ENCODE results near the gene NPTXR.

NPTXR gene

DNA sequence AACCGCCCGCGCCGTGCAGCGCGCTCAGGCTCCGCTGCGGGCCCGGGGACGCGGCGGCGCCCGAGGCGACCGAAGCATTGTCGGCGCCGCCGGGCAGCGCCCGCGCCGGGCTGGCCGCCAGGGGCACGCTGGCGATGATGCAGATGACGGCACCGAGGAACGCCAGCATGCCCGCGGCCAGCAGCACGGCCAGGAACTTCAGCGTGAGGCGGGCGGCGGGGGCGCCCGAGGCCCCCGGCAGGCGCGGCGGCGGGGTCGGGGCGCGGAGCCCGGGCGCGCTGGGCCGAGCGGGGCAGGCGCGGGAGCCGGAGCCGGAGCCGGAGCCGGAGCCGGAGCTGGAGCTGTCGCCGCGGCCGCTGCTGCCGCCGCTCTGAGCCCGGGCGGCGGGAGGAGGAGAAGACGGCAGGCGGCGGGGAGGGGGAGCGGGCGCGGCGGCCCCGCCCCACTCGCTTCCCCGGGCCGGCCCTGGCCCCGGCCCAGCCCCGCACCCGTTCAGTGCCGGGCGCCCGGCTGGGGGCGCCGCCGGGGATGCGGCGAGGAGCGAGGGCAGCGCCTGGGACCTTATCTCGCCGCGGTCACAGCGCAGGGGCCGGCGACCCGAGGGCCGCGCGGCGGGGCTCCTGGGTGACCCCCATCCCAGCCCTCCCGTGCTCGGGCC lies at the start of gene NPTXR:
NPTXR (minus strand) TSS at position 372 of the 658 bp plus-strand sequence.
- DNase-seq = peak; percentile 27
- in situ Hi-C loops (cut with MboI; ENCODE audit: low pct_unique_long_range_greater_than_20kb, low sequenced_read_pairs) = no loop called here

DNA sequence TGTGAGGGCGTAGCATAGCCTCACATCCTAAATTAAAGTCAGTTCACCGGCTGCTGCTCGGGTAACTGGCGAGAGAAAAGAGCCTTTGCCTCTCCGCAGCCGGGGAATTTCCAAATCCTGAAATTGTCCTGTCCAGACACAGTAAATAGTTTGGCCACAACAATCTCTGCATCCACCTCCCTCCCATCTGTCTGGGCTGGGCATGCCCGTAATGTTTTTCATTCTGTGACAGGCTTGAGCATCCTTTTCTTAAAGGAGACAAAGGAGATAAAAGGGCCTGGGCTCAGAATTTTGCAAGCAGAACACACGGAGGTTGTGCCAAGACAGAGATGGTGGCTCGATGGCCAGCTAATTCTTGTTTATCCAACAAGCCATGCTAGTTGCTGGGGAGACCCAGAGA lies 47.4 kb upstream of the NPTXR start:
- in situ Hi-C loops (cut with MboI; ENCODE audit: low pct_unique_long_range_greater_than_20kb, low sequenced_read_pairs) = no loop called here
- no peak for DNase-seq

DNA sequence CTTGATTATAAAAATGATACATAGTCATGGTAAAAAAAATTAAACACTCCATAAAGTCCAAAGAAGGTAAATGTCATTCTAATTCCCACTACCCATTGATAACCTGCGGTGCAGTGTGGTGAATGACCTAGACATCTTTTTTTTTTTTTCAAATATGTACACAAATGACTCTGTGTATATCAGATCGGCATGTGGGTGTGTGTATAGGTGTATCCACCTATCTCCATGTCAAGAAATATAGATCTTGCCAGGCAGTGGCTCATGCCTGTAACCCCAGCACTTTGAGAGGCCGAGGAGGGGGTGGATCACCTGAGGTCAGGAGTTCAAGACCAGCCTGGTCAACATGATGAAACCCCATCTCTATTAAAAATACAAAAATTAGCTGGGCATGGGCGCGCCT lies 46.5 kb upstream of the NPTXR start:
- in situ Hi-C loops (cut with MboI; ENCODE audit: low pct_unique_long_range_greater_than_20kb, low sequenced_read_pairs) = no loop called here
- DNase-seq = no peak

DNA sequence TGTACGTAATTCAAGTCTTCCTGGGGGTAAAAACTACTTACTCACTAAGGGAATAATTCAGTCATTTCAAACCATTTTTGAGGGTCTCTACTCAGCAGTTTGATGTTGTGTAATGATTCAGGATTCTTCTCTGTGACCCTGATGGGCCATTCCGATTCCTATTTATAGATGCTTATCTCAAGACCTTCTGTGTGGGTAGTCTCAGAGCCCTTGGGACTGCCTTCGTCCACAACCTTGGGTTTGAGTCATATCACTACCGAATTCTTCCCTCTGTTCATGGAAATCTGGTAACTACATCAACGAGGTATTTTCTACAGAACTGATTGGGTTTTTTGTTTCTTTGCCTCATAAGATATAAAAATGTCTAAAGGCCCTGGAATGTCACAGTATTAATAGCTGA lies 42.5 kb upstream of the NPTXR start:
- in situ Hi-C loops (cut with MboI; ENCODE audit: low pct_unique_long_range_greater_than_20kb, low sequenced_read_pairs) = no loop called here
- DNase-seq = no peak

DNA sequence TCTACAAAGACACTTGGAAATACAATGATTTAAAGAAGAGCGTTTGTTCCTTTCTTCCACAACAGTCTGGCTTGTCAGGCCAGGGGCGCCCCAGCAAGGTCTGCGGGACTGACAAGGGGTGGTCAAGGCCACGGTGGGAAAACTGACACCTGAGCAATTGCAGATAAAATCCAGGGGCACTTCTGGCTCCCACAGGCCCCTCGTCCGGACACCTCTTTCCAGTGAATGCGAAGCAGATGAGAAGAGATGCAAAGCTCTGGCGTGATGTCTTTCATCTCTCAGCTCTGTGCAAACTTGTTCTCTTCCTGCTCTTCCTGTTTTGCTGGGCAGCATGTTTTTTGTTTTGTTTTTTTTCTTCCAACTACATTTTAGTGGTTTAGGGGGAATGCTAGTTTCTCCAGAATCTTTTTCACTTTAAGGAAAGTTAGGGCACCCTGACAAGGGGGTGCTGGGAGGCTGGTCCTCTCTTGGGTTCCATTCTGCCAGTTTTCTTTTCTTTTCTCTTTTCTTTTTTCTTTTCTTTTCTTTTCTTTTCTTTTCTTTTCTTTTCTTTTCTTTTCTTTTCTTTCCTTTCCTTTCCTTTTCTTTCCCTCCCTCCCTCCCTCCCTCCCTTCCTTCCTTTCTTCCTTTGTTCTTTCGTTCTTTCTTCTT lies 39.3 kb upstream of the NPTXR start:
- no peak for DNase-seq
- in situ Hi-C loops (cut with MboI; ENCODE audit: low pct_unique_long_range_greater_than_20kb, low sequenced_read_pairs) = no loop called here

DNA sequence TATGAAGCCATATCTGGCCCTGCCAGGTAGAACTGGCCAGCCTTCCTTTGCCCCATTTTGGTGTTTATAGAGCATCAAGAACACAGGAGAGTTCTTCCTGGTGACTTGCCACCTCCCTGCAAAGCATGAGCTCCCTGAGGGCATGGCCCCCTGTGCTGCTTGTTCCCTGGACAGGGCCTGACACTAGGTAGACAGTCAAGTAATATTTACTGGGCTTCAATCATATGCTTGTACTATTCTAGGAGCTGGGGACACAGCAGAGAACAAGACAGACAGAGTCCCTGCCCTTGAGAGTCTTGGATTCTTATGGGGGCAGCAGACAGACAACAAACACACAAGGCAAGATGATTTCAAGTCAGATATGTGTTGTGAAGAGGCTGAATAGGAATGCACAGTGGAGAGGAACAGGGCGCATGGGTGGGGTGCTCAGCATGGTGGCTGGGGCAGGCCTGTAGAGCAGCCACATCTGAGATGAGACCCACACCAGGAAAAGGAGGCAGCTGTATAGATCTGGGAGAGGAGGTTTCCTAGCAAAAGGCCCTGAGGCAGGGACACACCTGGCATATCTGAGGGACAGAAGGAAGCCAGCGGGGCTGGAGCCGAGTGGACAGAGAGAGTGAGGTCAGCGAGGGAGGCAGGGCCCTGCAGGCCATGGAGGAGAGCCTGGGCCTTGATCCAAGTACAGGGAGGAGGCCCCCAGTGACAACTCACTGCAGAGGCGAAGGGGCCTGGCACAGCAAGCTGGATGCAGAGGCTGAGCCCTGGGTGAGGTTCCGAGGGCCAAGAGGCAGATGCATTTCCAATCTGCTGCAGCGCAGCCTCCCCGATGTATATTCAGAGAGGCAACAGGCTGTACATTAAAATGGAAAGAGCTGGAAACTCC lies 38.4 kb upstream of the NPTXR start:
- no peak for DNase-seq
- in situ Hi-C loops (cut with MboI; ENCODE audit: low pct_unique_long_range_greater_than_20kb, low sequenced_read_pairs) = no loop called here

DNA sequence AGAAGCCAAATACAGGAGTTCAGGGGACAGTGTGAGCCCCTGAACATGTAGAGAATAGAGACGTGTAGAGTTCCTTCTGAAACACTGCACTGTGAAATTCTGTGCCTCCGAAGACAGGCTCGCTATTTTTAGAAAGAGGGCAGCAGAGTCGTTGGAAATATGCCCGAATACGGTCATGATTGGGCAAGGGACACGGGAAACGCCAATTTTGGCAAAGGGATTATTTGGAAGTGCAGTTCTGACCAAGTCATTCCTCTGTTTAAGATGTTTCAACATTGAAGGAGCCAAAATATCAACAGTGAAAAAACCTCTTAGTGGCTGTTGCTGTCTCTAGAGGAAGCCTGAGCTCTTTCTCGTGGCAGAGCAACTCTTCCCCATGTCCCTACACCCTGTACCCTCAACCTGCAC lies 37.6 kb upstream of the NPTXR start:
- in situ Hi-C loops (cut with MboI; ENCODE audit: low pct_unique_long_range_greater_than_20kb, low sequenced_read_pairs) = no loop called here

DNA sequence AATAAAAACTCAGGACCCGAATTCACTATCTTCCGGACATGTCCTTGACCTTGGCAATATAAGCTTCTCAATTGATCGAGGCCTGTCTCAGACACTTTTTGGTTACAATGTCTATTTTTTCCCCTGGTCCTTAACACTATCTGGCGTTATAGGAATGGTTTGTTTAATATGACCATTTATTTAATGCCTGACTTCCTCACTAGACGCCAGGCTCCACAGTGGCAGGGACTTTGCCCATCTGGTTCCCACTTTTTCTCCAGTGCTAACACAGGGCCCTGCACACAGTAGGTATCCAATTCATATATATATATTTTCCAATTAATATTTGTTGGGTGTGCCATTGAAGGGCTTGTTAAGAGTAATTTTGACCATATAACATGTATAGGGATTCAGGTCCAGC lies 36.1 kb upstream of the NPTXR start:
- in situ Hi-C loops (cut with MboI; ENCODE audit: low pct_unique_long_range_greater_than_20kb, low sequenced_read_pairs) = no loop called here
- no peak for DNase-seq

More for the DNA sequence above, 37.6 kb upstream of the NPTXR start:
- no peak for DNase-seq

DNA sequence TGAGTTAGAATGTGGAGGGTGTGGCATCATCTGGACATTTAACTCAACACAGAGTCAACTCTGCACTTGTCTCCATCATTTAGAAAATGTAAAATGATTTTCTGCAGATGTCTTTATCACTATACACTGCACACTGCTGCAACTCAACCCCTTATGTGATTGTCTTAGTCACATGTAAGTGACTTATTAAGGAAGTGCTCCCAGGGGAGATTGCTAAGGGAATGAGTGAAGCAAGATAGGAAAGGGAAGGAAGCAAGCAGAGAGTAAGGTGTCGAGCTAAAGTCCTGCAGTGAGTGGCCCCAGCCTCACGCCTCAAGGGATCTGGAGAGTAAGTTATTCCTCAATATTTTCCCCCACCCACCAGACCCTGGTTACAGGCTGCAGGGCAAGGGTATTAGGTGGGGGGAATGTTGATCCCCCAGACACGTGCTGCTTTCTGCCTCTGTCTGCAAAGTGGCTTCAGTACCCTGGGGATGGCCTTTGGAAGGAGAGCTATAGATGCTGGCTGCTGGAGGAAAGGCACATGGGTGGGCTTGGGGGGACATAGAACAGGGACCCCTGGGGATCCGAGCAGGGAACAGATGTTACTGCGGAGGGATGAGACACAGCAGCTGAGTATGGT lies 35.4 kb upstream of the NPTXR start:
- no peak for DNase-seq
- in situ Hi-C loops (cut with MboI; ENCODE audit: low pct_unique_long_range_greater_than_20kb, low sequenced_read_pairs) = no loop called here

DNA sequence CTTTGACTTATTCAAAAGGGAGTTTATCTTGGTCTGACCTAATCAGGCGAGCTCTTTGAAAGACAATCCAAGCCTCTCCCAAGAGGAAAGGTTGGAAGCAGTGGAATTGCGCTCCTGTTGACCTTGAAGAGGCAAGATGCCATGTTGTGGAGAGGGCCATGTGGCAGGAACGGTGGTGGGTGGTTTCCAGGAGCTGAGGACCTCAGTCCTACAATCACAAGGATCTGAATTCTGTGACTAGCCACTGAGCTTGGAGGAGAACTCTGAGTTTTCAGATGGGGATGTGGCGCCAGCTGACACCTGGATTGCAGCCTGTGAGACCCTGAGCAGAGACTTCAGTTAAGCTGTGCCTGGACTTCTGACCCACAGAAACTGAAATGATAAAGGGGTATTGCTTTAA lies 34.2 kb upstream of the NPTXR start:
- in situ Hi-C loops (cut with MboI; ENCODE audit: low pct_unique_long_range_greater_than_20kb, low sequenced_read_pairs) = no loop called here
- no peak for DNase-seq

DNA sequence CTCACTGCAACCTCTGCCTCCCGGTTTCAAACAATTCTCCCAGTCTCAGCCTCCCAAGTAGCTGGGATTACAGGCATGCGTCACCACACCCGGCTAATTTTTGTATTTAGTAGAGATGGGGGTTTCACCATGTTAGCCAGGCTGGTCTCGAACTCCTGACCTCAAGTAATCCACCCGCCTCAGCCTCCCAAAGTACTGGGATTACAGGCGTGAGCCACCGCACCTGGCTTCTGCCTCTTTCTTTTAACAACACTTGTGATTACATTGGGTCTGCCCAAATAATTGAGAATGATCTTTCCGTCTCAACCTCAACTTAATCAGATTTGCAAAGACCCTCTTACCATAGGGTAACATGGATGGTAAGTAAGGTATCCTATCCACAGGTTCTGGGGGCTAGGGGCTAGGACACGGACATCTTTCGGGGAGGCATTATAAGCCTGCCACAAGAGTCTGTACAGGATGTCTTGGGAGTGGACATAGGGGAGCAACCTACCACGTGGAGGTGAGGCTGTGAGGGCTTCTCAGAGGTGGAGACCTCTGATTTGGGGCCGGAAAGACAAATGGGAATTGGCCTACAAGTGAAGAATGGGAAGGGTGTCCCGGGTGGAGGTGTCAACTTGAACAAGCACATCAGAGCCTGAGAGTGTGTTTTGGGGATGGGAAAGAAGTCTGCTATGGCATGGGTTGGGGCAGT lies 30.8 kb upstream of the NPTXR start:
- DNase-seq = no peak
- in situ Hi-C loops (cut with MboI; ENCODE audit: low pct_unique_long_range_greater_than_20kb, low sequenced_read_pairs) = no loop called here

DNA sequence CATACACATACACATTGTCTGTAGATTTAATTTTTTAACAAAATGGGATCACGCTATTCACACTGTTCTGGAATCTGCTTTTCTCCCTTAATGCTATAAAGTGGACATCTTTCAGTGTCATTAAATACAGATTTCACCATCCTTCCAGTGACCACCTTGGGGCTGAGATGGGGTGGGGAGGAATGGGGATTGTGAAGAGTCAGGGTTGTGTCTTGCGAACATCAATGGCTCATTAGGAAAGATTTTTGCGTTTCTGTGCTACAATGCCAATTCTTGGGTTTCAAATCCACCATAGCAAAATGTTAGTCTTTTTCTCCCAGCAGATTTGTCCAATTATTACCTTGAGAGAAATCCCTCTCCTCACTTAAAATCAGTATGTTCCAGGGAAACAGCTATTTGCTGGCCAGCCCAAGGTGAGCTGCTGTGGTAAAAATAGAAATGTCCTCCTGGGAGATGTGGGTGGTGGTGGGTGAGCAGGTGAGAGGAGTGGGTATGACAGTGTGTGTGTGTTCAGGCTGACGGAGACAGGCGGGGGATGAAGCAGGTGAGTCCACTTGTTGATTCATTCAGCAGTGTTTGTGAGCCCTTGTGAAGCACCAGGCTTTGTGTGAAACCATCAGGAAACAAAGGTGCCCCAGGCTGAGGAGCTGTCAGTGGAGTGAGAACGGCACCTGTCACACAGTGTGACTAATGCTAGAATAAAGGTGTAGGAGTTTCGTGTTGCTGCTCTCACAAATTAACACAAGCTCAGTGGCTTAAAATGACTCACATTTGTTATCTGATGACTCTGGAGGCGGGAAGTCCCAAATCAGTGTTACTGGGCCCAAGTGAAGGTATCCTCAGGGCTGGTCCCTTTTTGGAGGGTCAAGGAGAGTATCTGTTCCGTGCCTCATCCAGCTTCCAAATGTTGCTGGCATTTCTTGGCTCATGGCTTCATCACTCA lies 29.9 kb upstream of the NPTXR start:
- no peak for DNase-seq

DNA sequence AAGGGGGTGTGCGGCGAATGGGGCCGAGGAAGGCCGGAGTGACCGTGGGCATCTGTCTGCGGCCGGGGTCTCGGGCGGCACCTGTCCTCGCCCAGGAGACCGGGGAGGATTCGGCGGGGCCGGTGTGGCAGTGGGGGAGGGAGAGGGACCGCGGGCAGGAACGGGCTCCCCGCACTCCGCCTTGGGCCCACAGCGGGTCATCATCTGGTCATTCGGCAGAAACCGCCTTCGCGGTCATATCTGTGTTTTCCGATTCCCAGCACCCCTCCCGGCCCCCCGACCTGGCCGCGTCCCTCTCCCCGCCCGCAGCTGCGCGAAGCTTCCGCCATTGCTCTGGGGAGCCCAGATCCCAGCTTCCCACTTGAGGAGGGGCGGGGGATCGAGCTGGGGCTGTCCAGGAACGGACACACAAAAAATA lies 29.0 kb upstream of the NPTXR start:
- in situ Hi-C loops (cut with MboI; ENCODE audit: low pct_unique_long_range_greater_than_20kb, low sequenced_read_pairs) = no loop called here
- DNase-seq = no peak

More for the DNA sequence above, 29.9 kb upstream of the NPTXR start:
- in situ Hi-C loops (cut with MboI; ENCODE audit: low pct_unique_long_range_greater_than_20kb, low sequenced_read_pairs) = no loop called here

DNA sequence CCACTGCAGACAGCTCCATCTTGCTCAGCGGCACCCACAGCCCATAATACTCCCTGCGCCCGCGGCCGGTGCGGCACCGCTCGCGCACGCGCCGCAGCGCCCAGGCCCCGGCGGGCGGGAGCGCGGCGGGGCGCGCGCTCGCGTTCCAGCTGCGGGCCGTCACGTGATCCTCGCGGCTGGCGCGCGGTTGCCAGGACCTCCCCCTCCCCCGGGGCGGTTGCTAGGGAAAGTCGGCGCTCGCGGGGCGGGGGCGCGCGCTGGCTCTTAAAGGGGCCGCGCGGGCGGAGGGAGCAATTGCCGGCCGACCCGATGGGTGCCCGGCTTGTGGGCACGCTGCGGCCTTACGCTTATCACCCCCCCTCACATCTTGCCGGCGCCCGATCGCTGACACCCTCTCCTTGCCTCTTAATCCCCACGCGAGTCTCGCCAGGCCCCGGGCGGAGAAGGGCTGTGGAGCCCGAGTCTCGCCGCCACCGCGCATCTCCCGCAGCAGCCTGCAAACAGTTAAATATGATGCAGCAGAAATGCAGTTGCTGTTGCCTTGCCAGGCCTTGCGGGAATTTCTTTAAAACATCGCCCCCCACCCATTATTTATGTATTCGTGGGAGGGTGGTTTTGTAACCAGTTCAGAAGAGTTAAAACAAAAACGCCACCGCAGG lies 28.5 kb upstream of the NPTXR start, which contains the start of gene CBX6:
CBX6 (minus strand) TSS at position 45 of the 659 bp plus-strand sequence; CDS start at position 19, 26 bp downstream.
- in situ Hi-C loops (cut with MboI; ENCODE audit: low pct_unique_long_range_greater_than_20kb, low sequenced_read_pairs) = no loop called here
- DNase-seq = peak; percentile 91

DNA sequence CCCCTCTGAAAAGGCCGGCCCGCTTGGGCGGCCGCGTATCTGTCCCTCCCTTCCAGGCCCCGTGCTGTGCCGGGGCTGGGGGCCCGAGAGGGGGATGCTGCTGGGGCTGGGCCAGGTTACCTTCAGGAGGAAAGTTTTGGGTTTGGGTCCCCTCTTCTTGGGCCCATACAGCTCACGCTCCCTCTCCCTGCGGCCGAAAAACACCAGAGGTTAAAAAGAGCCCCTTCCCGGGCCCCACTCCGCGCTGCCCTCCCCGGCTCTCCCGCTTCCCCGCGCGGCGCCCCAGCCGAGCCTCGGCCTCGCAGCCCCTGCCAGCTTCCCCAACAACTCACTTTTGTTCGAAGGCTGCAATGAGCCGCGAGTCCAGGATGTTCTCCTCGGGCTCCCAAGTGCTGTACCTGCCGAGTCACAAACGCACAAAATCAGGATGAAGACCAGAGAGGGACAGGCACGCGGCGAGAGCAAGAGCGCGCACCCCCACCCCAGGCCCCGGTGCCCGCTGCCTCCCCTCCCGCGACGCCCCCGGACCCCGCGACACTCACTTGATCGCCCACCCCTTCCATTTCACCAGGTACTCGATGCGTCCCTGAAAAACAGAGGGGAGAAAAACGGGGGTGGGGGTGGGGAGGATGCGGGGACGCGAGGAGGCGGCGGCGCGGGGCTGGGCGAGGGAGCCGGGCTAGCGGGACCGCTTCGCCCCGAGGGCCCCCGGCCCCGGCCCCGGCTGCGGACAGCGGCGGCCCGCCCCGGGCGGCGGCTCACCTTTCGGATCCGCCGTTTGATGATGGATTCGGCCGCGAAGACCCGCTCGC lies 27.7 kb upstream of the NPTXR start:
- in situ Hi-C loops (cut with MboI; ENCODE audit: low pct_unique_long_range_greater_than_20kb, low sequenced_read_pairs) = no loop called here
- DNase-seq = peak; percentile 6

DNA sequence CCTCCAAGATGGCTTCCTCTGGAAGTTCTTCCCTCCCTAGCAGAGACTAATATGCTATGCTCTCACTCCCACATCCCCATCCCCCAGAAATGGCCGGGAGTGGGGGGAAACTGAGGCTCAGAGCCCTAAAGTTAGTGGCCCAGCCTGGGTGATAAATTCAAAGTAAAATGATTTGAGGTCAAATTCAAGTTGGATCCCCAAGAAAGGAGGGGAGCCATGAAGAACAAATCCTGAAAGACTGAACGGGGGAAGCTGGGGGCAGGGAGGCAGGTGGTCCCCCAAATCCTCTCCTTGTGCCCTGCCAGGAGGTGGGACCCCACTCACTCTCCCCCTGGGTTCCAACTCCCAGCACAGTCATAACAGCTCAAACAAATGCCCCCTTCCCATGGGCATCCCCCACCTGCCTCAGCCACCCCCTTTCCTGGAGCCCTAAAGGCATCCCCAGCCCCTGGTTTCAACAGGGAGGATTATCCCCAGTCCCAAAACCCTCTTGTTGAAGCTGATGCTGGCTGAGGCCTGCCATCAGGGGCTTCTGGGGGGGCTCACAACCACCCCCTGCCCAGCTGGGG lies 27.0 kb upstream of the NPTXR start:
- in situ Hi-C loops (cut with MboI; ENCODE audit: low pct_unique_long_range_greater_than_20kb, low sequenced_read_pairs) = no loop called here
- no peak for DNase-seq

All from KBM-7 (cell line).